HPDE6-E6E7 (cell line): ENCODE results near the gene ZNF586.
"Not testable (repeated sequence)": the region's sequence is repeated elsewhere in the genome, so short reads cannot be mapped to it uniquely, and the experiment has no call there.

Experiments
- DNase-seq: peaks from one replicate; pipeline ENCODE4 v3.0.0; 2011; ENCODE audit warnings: missing footprints; ENCODE audit errors: extremely low spot score

Gene ZNF586

GRCh38 chr19:57796580-57796979 lies 27.1 kb downstream of the ZNF586 start:
- DNase-seq = not testable (repeated sequence)

- no peak for DNase-seq
Observed at GRCh38 chr19:57800696-57801095, 31.2 kb downstream of the ZNF586 start.

- no peak for DNase-seq
Observed at GRCh38 chr19:57802269-57802668, 32.8 kb downstream of the ZNF586 start.

- no peak for DNase-seq
Observed at GRCh38 chr19:57803265-57803593, 33.8 kb downstream of the ZNF586 start.

GRCh38 chr19:57803594-57804325 lies 34.3 kb downstream of the ZNF586 start:
- DNase-seq = no peak

GRCh38 chr19:57807541-57807940 lies 38.1 kb downstream of the ZNF586 start:
- DNase-seq = no peak

GRCh38 chr19:57810410-57811295 lies 41.2 kb downstream of the ZNF586 start:
- not testable (repeated sequence) for DNase-seq

- DNase-seq = no peak
Observed at GRCh38 chr19:57812226-57812625, 42.8 kb downstream of the ZNF586 start.

- not testable (repeated sequence) for DNase-seq
Observed at GRCh38 chr19:57812975-57813820, 43.7 kb downstream of the ZNF586 start.

GRCh38 chr19:57813919-57814504 lies 44.5 kb downstream of the ZNF586 start:
- DNase-seq = no peak

GRCh38 chr19:57814505-57815246 lies 45.2 kb downstream of the ZNF586 start, which contains the start of gene ZNF552:
Gene ZNF552 (minus strand): TSS chr19:57814913. CDS start chr19:57814743, 170 bp downstream.
- DNase-seq = peak; percentile 89

- no peak for DNase-seq
Observed at GRCh38 chr19:57815247-57816075, 46.0 kb downstream of the ZNF586 start.

GRCh38 chr19:57816652-57817051 lies 47.2 kb downstream of the ZNF586 start:
- no peak for DNase-seq

- no peak for DNase-seq
Observed at GRCh38 chr19:57817976-57818375, 48.5 kb downstream of the ZNF586 start.

GRCh38 chr19:57818378-57818777 lies 48.9 kb downstream of the ZNF586 start:
- no peak for DNase-seq

GRCh38 chr19:57819475-57820148 lies 50.1 kb downstream of the ZNF586 start:
- peak; percentile 96 for DNase-seq

- DNase-seq = no peak
Observed at GRCh38 chr19:57820599-57820998, 51.1 kb downstream of the ZNF586 start.

- DNase-seq = not testable (repeated sequence)
Observed at GRCh38 chr19:57821095-57821494, 51.6 kb downstream of the ZNF586 start.

- DNase-seq = not testable (repeated sequence)
Observed at GRCh38 chr19:57821501-57821900, 52.0 kb downstream of the ZNF586 start.
